H1 (cell line): ENCODE measurements around the gene RBFOX1. TPM values are rescaled to one million over a fixed set of nuclear protein-coding genes. Genes with fewer than 3 reads are reported as not detected.

Source experiments
- CTCF ChIA-PET: fragments of 300-600 bp; sonication (Branson Sonifier 250); formaldehyde crosslinking; loops from one replicate; lab custom pipeline; 2021; ENCODE audit not compliant: partially characterized antibody; lab: Charles Lee
- POLR2A ChIA-PET: fragments of 300-600 bp; sonication (Branson Sonifier 250); formaldehyde crosslinking; loops from one replicate; lab custom pipeline; 2021; ENCODE audit warnings: inconsistent platforms; ENCODE audit not compliant: partially characterized antibody; lab: Charles Lee
- DNase-seq, 2 experiments: peaks; one replicate each; pipeline versions ENCODE4 v3.0.0 to v3.0.0-alpha.2; 2010 to 2022; ENCODE audit warnings: low spot score in 2 of 2, low read depth in 1 of 2, mixed read lengths in 1 of 2
- FAIRE-seq: peaks from 2 replicates; lab custom pipeline; 2011; peaks lifted over from hg19 to GRCh38; lab: Jason Lieb, UNC
- H2AFZ ChIP-seq: 2 replicates; pipeline ENCODE4 v1.8.1; 2012; ENCODE audit warnings: low read length, inconsistent platforms
- H2AK5ac ChIP-seq: 2 replicates; pipeline ENCODE4 v1.6.1; 2013; ENCODE audit warnings: low read depth, low read length
- H2BK120ac ChIP-seq: replicated peaks from 2 replicates; pipeline ENCODE3; 2013; ENCODE audit warnings: low read depth, low read length, inconsistent platforms
- H2BK12ac ChIP-seq: 2 replicates; pipeline ENCODE4 v1.6.1; 2013; ENCODE audit warnings: low read depth, low read length
- H2BK15ac ChIP-seq: 2 replicates; pipeline ENCODE4 v1.6.1; 2013; ENCODE audit warnings: low read length
- H2BK20ac ChIP-seq: 2 replicates; pipeline ENCODE4 v1.6.1; 2013; ENCODE audit warnings: low read length
- H2BK5ac ChIP-seq: 2 replicates; pipeline ENCODE4 v1.6.1; 2013; ENCODE audit warnings: low read depth, low read length
- H3K14ac ChIP-seq: 2 replicates; pipeline ENCODE4 v1.6.1; 2013; ENCODE audit warnings: inconsistent platforms; ENCODE audit not compliant: insufficient read length
- H3K18ac ChIP-seq: 2 replicates; pipeline ENCODE4 v1.6.1; 2013; ENCODE audit warnings: low read length; ENCODE audit errors: extremely low read depth
- H3K23ac ChIP-seq: 2 replicates; pipeline ENCODE4 v1.6.1; 2013; ENCODE audit warnings: inconsistent platforms; ENCODE audit not compliant: insufficient read length
- H3K23me2 ChIP-seq: 2 replicates; pipeline ENCODE4 v1.6.1; 2013; ENCODE audit warnings: low read depth, low read length
- H3K27ac ChIP-seq: 2 replicates; pipeline ENCODE4 v1.6.1; 2011; ENCODE audit warnings: low read depth, low read length, inconsistent platforms
- H3K27me3 ChIP-seq, 4 experiments: replicated peaks in 1 of 4; 1 replicate in 1 of 4; 2 replicates in 3 of 4; pipeline versions ENCODE4 v1.6.1 to v1.8.1; 2011 to 2013; ENCODE audit warnings: low read length in 3 of 4, mild to moderate bottlenecking in 3 of 4, inconsistent platforms in 2 of 4, mixed read lengths in 2 of 4, moderate library complexity in 1 of 4; ENCODE audit not compliant: control insufficient read depth in 3 of 4, insufficient read depth in 3 of 4; ENCODE audit errors: extremely low read depth in 1 of 4
- H3K36me3 ChIP-seq, 4 experiments: 2 replicates each; pipeline versions ENCODE4 v1.6.1 to v1.8.1; 2011 to 2013; ENCODE audit warnings: mild to moderate bottlenecking in 4 of 4, low read length in 3 of 4, moderate library complexity in 2 of 4, control low read depth in 1 of 4, inconsistent platforms in 1 of 4; ENCODE audit not compliant: insufficient read depth in 4 of 4, control insufficient read depth in 2 of 4
- H3K4ac ChIP-seq: replicated peaks from 2 replicates; pipeline ENCODE3; 2013; ENCODE audit warnings: low read length, low read depth, mixed read lengths, inconsistent platforms; ENCODE audit not compliant: insufficient read length
- H3K4me1 ChIP-seq, 4 experiments: replicated peaks in 1 of 4; 1 replicate in 1 of 4; 2 replicates in 3 of 4; pipeline versions ENCODE4 v1.6.1 to v1.8.1; 2011 to 2013; ENCODE audit warnings: low read length in 3 of 4, inconsistent platforms in 2 of 4, mixed read lengths in 1 of 4; ENCODE audit not compliant: insufficient read depth in 4 of 4, control insufficient read depth in 3 of 4
- H3K4me2 ChIP-seq, 2 experiments: 2 replicates each; pipeline versions ENCODE4 v1.6.1 to v1.8.1; 2011 to 2013; ENCODE audit warnings: low read depth in 2 of 2, low read length in 2 of 2, control low read depth in 1 of 2, inconsistent platforms in 1 of 2, mild to moderate bottlenecking in 1 of 2; ENCODE audit not compliant: insufficient read depth in 1 of 2
- H3K4me3 ChIP-seq, 4 experiments: fragments of 200-600, 300-600 bp in 1 of 4; sonication (generic), shearing (Covaris generic), sonication (Bioruptor Twin) in 1 of 4; 2 replicates each; pipeline versions ENCODE4 v1.5.1 to v1.8.1; 2011 to 2016; ENCODE audit warnings: low read length in 4 of 4, low read depth in 3 of 4, control low read depth in 2 of 4, inconsistent platforms in 2 of 4, mild to moderate bottlenecking in 2 of 4, mixed read lengths in 1 of 4, moderate library complexity in 1 of 4; ENCODE audit not compliant: insufficient read depth in 2 of 4; ENCODE audit errors: extremely low read depth in 1 of 4
- H3K56ac ChIP-seq: replicated peaks from 2 replicates; pipeline ENCODE3; 2013; ENCODE audit warnings: low read depth, mild to moderate bottlenecking, mixed read lengths, low read length, inconsistent platforms; ENCODE audit not compliant: insufficient read length
- H3K79me1 ChIP-seq: 2 replicates; pipeline ENCODE4 v1.6.1; 2013; ENCODE audit warnings: low read depth, low read length, control low read depth
- H3K79me2 ChIP-seq, 2 experiments: 2 replicates each; pipeline versions ENCODE4 v1.6.1 to v1.8.1; 2012 to 2013; ENCODE audit warnings: low read length in 2 of 2, mild to moderate bottlenecking in 2 of 2, inconsistent platforms in 1 of 2; ENCODE audit not compliant: insufficient read depth in 2 of 2, control insufficient read depth in 1 of 2
- H3K9ac ChIP-seq, 4 experiments: replicated peaks in 1 of 4; 1 replicate in 1 of 4; 2 replicates in 3 of 4; pipeline versions ENCODE4 v1.6.1 to v1.8.1; 2011 to 2013; ENCODE audit warnings: low read depth in 3 of 4, low read length in 3 of 4, control low read depth in 2 of 4, mild to moderate bottlenecking in 2 of 4, moderate library complexity in 2 of 4, inconsistent platforms in 1 of 4; ENCODE audit errors: extremely low read depth in 1 of 4
- H3K9me3 ChIP-seq, 2 experiments: 2 replicates each; pipeline versions ENCODE4 v1.6.1 to v1.8.1; 2012 to 2013; ENCODE audit warnings: mild to moderate bottlenecking in 2 of 2, moderate library complexity in 2 of 2, control low read depth in 1 of 2, inconsistent platforms in 1 of 2, low read depth in 1 of 2, low read length in 1 of 2, mixed read lengths in 1 of 2; ENCODE audit not compliant: insufficient read depth in 2 of 2
- H4K20me1 ChIP-seq, 2 experiments: replicated peaks in 1 of 2; 2 replicates each; pipeline versions ENCODE3 to v1.8.1; 2011 to 2013; ENCODE audit warnings: inconsistent platforms in 2 of 2, low read length in 2 of 2, mild to moderate bottlenecking in 1 of 2; ENCODE audit not compliant: insufficient read depth in 2 of 2, control insufficient read depth in 1 of 2
- H4K5ac ChIP-seq: 2 replicates; pipeline ENCODE4 v1.6.1; 2013; ENCODE audit warnings: low read length, low read depth, mixed read lengths, inconsistent platforms; ENCODE audit not compliant: insufficient read length
- H4K8ac ChIP-seq: 2 replicates; pipeline ENCODE4 v1.8.0; 2013; ENCODE audit warnings: mild to moderate bottlenecking, moderate library complexity, low read length, inconsistent platforms; ENCODE audit not compliant: insufficient read depth; ENCODE audit errors: extremely low read depth
- H4K91ac ChIP-seq: replicated peaks from 2 replicates; pipeline ENCODE3; 2013; ENCODE audit warnings: low read length, mixed read lengths, inconsistent platforms; ENCODE audit not compliant: insufficient read length
- ATF2 ChIP-seq: IDR thresholded peaks from 2 replicates; pipeline ENCODE4 v1.6.1; 2012; ENCODE audit warnings: low read length, inconsistent platforms
- CREB1 ChIP-seq: IDR thresholded peaks from 2 replicates; pipeline ENCODE4 v1.6.1; 2012; ENCODE audit warnings: inconsistent platforms
- CTCF ChIP-seq, 3 experiments: IDR thresholded peaks; 1 replicate in 2 of 3; 2 replicates in 1 of 3; pipeline versions ENCODE4 v1.5.1 to v1.6.1; 2011; ENCODE audit warnings: low read length in 3 of 3, mild to moderate bottlenecking in 3 of 3, inconsistent platforms in 2 of 3, low read depth in 1 of 3, moderate library complexity in 1 of 3; ENCODE audit not compliant: insufficient read depth in 1 of 3; ENCODE audit errors: control extremely low read depth in 1 of 3
- FOSL1 ChIP-seq: IDR thresholded peaks from 2 replicates; pipeline ENCODE4 v1.6.1; 2011; ENCODE audit warnings: mild to moderate bottlenecking, low read depth, low read length, moderate library complexity; ENCODE audit not compliant: insufficient read depth
- JUN ChIP-seq: IDR thresholded peaks from 2 replicates; pipeline ENCODE4 v1.6.1; 2011; ENCODE audit warnings: low read depth, mild to moderate bottlenecking, improper control_type of control experiment, low read length
- KDM5A ChIP-seq: fragments of 200-600 bp; IDR thresholded peaks from 2 replicates; pipeline ENCODE4 v1.7.1; 2012; ENCODE audit warnings: mild to moderate bottlenecking, low read length, inconsistent platforms, mixed read lengths
- RFX5 ChIP-seq: IDR thresholded peaks from 2 replicates; pipeline ENCODE4 v1.6.1; 2011; ENCODE audit warnings: low read depth, low read length, improper control_type of control experiment, borderline replicate concordance
- SAP30 ChIP-seq: fragments of 300-600 bp; sonication (generic); IDR thresholded peaks from 2 replicates; pipeline ENCODE4 v1.7.1; 2012; ENCODE audit warnings: low read length, moderate library complexity, mild to moderate bottlenecking, inconsistent platforms; ENCODE audit not compliant: insufficient read depth, insufficient replicate concordance
- SIX5 ChIP-seq: IDR thresholded peaks from 2 replicates; pipeline ENCODE4 v1.6.1; 2011; ENCODE audit warnings: mild to moderate bottlenecking, low read depth, low read length
- ZNF274 ChIP-seq: IDR thresholded peaks from 2 replicates; pipeline ENCODE4 v1.7.0; 2012; ENCODE audit warnings: low read length, borderline replicate concordance; ENCODE audit errors: extremely low read depth
- WGBS, 2 experiments: shearing (Covaris generic) in 1 of 2; methylation state at CpG; one replicate each; pipeline versions ENCODE4 v1.1.6 to v1.1.7; 2013 to 2015; ENCODE audit warnings: low lambda C conversion rate in 2 of 2, mixed read lengths in 2 of 2, inconsistent platforms in 1 of 2, low coverage in 1 of 2, missing lambda C conversion rate in 1 of 2; ENCODE audit not compliant: insufficient replicate concordance in 2 of 2, insufficient coverage in 1 of 2, insufficient read length in 1 of 2; ENCODE audit errors: extremely low coverage in 1 of 2, missing lambda C conversion rate in 1 of 2; 5-methylcytosine and 5-hydroxymethylcytosine counted together
- polyA plus RNA-seq, 7 experiments: library from polyadenylated mRNA; depleted of rRNA in 3 of 7; stranded (reverse) in 5 of 7; unstranded in 2 of 7; fragments of >200 nt in 5 of 7; fragments of 200-250 nt in 2 of 7; gene quantifications; 1 replicate in 5 of 7; 2 replicates in 1 of 7; 4 replicates in 1 of 7; pipeline versions ENCODE4 v1.2.1 to v1.2.3, GENCODE V29; 2011 to 2013; ENCODE audit warnings: missing spikeins in 2 of 7, mixed read lengths in 2 of 7
- total RNA-seq: library from RNA; stranded (reverse); fragmentation: NEBNext Ultra II Directional; extraction: Animal tissue kit (Norgen Biotek cat#: 25700); gene quantifications from 2 replicates; pipeline ENCODE4 v1.2.1, GENCODE V29; 2021

RBFOX1 gene
- total and polyA plus RNA-seq, 2 of the 8 experiments (the other 6 are each of a cell fraction or from before 2014, with no cell fraction given) = 1.7 to 2.8 TPM

DNA sequence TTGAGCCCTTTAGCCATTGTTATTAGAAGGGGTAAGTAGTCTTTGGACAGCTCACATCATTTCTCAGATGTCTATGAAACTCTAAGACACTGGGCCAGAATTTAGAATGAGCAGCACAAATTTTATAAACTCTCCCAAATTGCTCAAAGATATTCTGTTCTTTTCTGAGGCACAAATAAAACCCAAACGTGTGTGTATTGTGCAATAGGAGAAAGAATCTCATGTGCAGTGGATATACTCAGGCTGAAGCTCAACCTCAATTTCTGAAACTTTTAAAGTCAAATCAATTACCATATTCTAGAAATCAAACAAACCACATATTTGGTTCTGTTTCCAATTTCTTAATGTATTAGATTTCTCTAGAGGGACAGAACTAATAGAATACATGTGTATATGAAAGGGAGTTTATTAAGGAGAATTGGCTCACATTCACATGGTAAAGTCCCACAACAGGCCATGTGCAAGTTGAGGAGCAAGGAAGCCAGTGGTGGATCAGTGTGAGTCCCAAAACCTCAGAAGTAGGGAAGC, 403.6 kb downstream of the RBFOX1 start:
- Histone ChIP-seq H3K9me3 (peaks cover 5 to 6% of the 10 kb centered on the region in 2 experiments; a peak in 1 of 4 replicates), H4K20me1 (no peaks in the 10 kb centered on the region), H3K23ac (no peak overlapping the region), H3K18ac (no peak overlapping the region), H2BK15ac (no peak overlapping the region), H3K56ac (no peak overlapping the region), H4K8ac (no peak overlapping the region), H3K27me3 (no peaks in the 10 kb centered on the region), H3K4ac (no peak overlapping the region), H4K5ac (no peak overlapping the region), H3K36me3 (no peaks in the 10 kb centered on the region), H2BK120ac (no peak overlapping the region), H2BK12ac (no peak overlapping the region), H4K91ac (no peak overlapping the region), H3K4me2 (no peak overlapping the region), H2BK5ac (no peak overlapping the region), H3K23me2 (no peaks in the 10 kb centered on the region), H2AK5ac (no peak overlapping the region), H2BK20ac (no peak overlapping the region), H3K79me1 (no peaks in the 10 kb centered on the region), H3K79me2 (no peaks in the 10 kb centered on the region), H3K4me3 (no peak overlapping the region), H3K27ac (no peak overlapping the region), H3K9ac (no peak overlapping the region), H2AFZ (no peak overlapping the region), H3K14ac (no peak overlapping the region), H3K4me1 (no peaks in the 10 kb centered on the region)
- POLR2A ChIA-PET = no interaction called here
- CTCF ChIA-PET = interaction anchor here (1.5 kb wide), 1 partner anchor 10 kb away, joined by 3 read pairs; no protein-coding TSS in a partner anchor
- FAIRE-seq (no peak), DNase-seq (no peak)
- 0% methylated on average over 1 of the region's 1 CpG; no CpG with 5 or more reads in 1 of the 2 experiments for WGBS, 2 experiments
- no peak for TF ChIP-seq JUN
- no peak for TF ChIP-seq ATF2
- no peak for TF ChIP-seq FOSL1
- no peak for TF ChIP-seq SAP30
- no peak for TF ChIP-seq CREB1
- TF ChIP-seq ZNF274 = no peak
- no peak for TF ChIP-seq KDM5A
- TF ChIP-seq CTCF (IDR thresholded peaks at IDR 0.05; ENCODE audit: control extremely low read depth in 1 of 3, insufficient read depth in 1 of 3, low read depth in 1 of 3, low read length in 3 of 3) = no peak
- TF ChIP-seq SIX5 = no peak
- no peak for TF ChIP-seq RFX5
